HepG2 (cell line): ENCODE results near the gene KCNMB2. TPM values are rescaled to one million over a fixed set of nuclear protein-coding genes. Genes with fewer than 3 reads are reported as not detected.

ENCODE experiments used
- ATAC-seq: fragments of 200-7000 bp; cut with Tn5 transposase; 3 replicates; pipeline ENCODE4 v1.9.1; 2020; ENCODE audit warnings: mild to moderate bottlenecking, moderate library complexity
- BruUV-seq: library from RNA; stranded (reverse); fragments of 400-500 nt; replicated peaks from 2 replicates; lab custom pipeline; 2021; lab: Mats Ljungman, UMichigan
- CTCF ChIA-PET: fragments of 300-600 bp; formaldehyde crosslinking; extraction: SDS; loops from one replicate; lab custom pipeline; 2021; ENCODE audit warnings: low total read pairs, inconsistent platforms, low intra/inter-chr PET ratio; lab: Yijun Ruan, JAX
- POLR2A ChIA-PET: fragments of 350-600 bp; sonication (Branson Sonifier 250); formaldehyde crosslinking; loops from one replicate; lab custom pipeline; 2020; ENCODE audit warnings: antibody characterized with exemption, inconsistent platforms; lab: Yijun Ruan, JAX
- DNase-seq: peaks from one replicate; pipeline ENCODE4 v3.0.0-alpha.2; 2015; ENCODE audit warnings: low spot score
- FAIRE-seq: peaks from 3 replicates; lab custom pipeline; 2011; peaks lifted over from hg19 to GRCh38; lab: Jason Lieb, UNC
- H2AFZ ChIP-seq: one replicate; pipeline ENCODE4 v1.6.1; 2011; ENCODE audit warnings: low read length, inconsistent platforms
- H3K27ac ChIP-seq: fragments of 300-600 bp; 3 replicates; pipeline ENCODE4 v1.8.0; 2011; ENCODE audit warnings: mixed run types, mild to moderate bottlenecking, mixed read lengths, low read length, inconsistent platforms; ENCODE audit not compliant: insufficient read depth; ENCODE audit errors: extremely low read length
- H3K27me3 ChIP-seq, 2 experiments: fragments of 200-600 bp in 1 of 2; 2 replicates in 1 of 2; 3 replicates in 1 of 2; pipeline versions ENCODE4 v1.6.0 to v1.8.0; 2011; ENCODE audit warnings: low read length in 2 of 2, mild to moderate bottlenecking in 2 of 2, moderate library complexity in 2 of 2, inconsistent platforms in 1 of 2; ENCODE audit not compliant: insufficient read depth in 2 of 2, control insufficient read depth in 1 of 2
- H3K36me3 ChIP-seq, 2 experiments: fragments of 200-600 bp in 1 of 2; replicated peaks in 1 of 2; 2 replicates in 1 of 2; 3 replicates in 1 of 2; pipeline versions ENCODE4 v1.5.1 to v1.8.0; 2011; ENCODE audit warnings: low read length in 2 of 2, inconsistent platforms in 1 of 2; ENCODE audit not compliant: insufficient read depth in 2 of 2, control insufficient read depth in 1 of 2
- H3K4me1 ChIP-seq: 2 replicates; pipeline ENCODE4 v1.5.1; 2012; ENCODE audit warnings: low read length, inconsistent platforms; ENCODE audit not compliant: insufficient read depth
- H3K4me2 ChIP-seq: 2 replicates; pipeline ENCODE4 v1.6.0; 2011; ENCODE audit warnings: low read depth, low read length, inconsistent platforms
- H3K4me3 ChIP-seq, 3 experiments: fragments of 200-600 bp in 1 of 3; sonication (generic), shearing (Covaris generic) in 1 of 3; replicated peaks in 1 of 3; 2 replicates each; pipeline ENCODE4 v1.5.1; 2011 to 2016; ENCODE audit warnings: low read length in 3 of 3, inconsistent platforms in 2 of 3, low read depth in 2 of 3, mild to moderate bottlenecking in 2 of 3, control low read depth in 1 of 3, mixed read lengths in 1 of 3; ENCODE audit not compliant: insufficient read depth in 1 of 3
- H3K79me2 ChIP-seq: one replicate; pipeline ENCODE4 v1.6.1; 2011; ENCODE audit warnings: low read length, inconsistent platforms; ENCODE audit not compliant: insufficient read depth
- H3K9ac ChIP-seq: 2 replicates; pipeline ENCODE4 v1.6.0; 2011; ENCODE audit warnings: mild to moderate bottlenecking, low read depth, low read length, inconsistent platforms; ENCODE audit not compliant: insufficient read depth
- H3K9me3 ChIP-seq: 2 replicates; pipeline ENCODE4 v1.5.1; 2012; ENCODE audit warnings: mild to moderate bottlenecking, low read length
- H4K20me1 ChIP-seq: 2 replicates; pipeline ENCODE4 v1.6.0; 2011; ENCODE audit warnings: inconsistent platforms, mild to moderate bottlenecking, low read length, moderate library complexity; ENCODE audit not compliant: insufficient read depth
- CAMTA2 ChIP-seq: sonication (generic); formaldehyde crosslinking; IDR thresholded peaks from 2 replicates; pipeline ENCODE4 v1.4.0; 2020; ENCODE audit warnings: mild to moderate bottlenecking, missing genetic modification reagents, borderline replicate concordance
- EEA1 ChIP-seq: sonication (generic); formaldehyde crosslinking; IDR thresholded peaks from 2 replicates; pipeline ENCODE4 v1.5.1; 2020; ENCODE audit warnings: mild to moderate bottlenecking, missing genetic modification reagents, borderline replicate concordance
- ONECUT2 ChIP-seq: sonication (generic); formaldehyde crosslinking; IDR thresholded peaks from 2 replicates; pipeline ENCODE4 v1.4.0; 2020; ENCODE audit warnings: missing genetic modification reagents
- PAF1 ChIP-seq: IDR thresholded peaks from 2 replicates; pipeline ENCODE4 v1.6.1; 2016; ENCODE audit warnings: missing genetic modification reagents, missing compliant biosample characterization
- RELA ChIP-seq: sonication (generic); formaldehyde crosslinking; IDR thresholded peaks from 2 replicates; pipeline ENCODE4 v1.4.0; 2020; ENCODE audit warnings: missing genetic modification reagents
- TEAD3 ChIP-seq: optimal IDR thresholded peaks from 2 replicates; pipeline ENCODE3; 2016; ENCODE audit warnings: borderline replicate concordance
- ZFP36L2 ChIP-seq: sonication (generic); formaldehyde crosslinking; IDR thresholded peaks from 2 replicates; pipeline ENCODE4 v1.4.0; 2020; ENCODE audit warnings: missing genetic modification reagents
- ZGPAT ChIP-seq: IDR thresholded peaks from 2 replicates; pipeline ENCODE4 v1.6.1; 2016; ENCODE audit warnings: mild to moderate bottlenecking
- ZNF317 ChIP-seq: sonication (generic); formaldehyde crosslinking; IDR thresholded peaks from 2 replicates; pipeline ENCODE4 v1.5.0; 2020; ENCODE audit warnings: mild to moderate bottlenecking, missing genetic modification reagents
- ZNF580 ChIP-seq: IDR thresholded peaks from 2 replicates; pipeline ENCODE4 v1.6.1; 2016; ENCODE audit warnings: low read depth, borderline replicate concordance
- WGBS: methylation state at CpG from one replicate; pipeline ENCODE4 v1.1.6; 2017; ENCODE audit warnings: low lambda C conversion rate; 5-methylcytosine and 5-hydroxymethylcytosine counted together
- in situ Hi-C: cut with HindIII; loops from 2 replicates; pipeline ENCODE4 v1.10.0; 2017; ENCODE audit warnings: low pct_unique_long_range_greater_than_20kb; ENCODE audit not compliant: extremely low pct_ligation_motif_present
- intact Hi-C: fragments of 100-400 bp; cut with micrococcal nuclease; formaldehyde crosslinking; loops from one replicate; pipeline ENCODE4 v1.10.0; 2022; ENCODE audit not compliant: unreplicated experiment
- polyA plus RNA-seq, 8 experiments: library from polyadenylated mRNA; depleted of rRNA in 3 of 8; stranded (reverse) in 7 of 8; unstranded in 1 of 8; fragments of >200 nt; fragmentation: Illumina TruSeq in 4 of 8; extraction: Trizol in 4 of 8; gene quantifications; 2 replicates each; pipeline versions ENCODE4 v1.2.1 to v1.2.3, GENCODE V29; 2011 to 2016; ENCODE audit warnings: low read depth in 4 of 8, missing spikeins in 1 of 8, mixed read lengths in 1 of 8; ENCODE audit not compliant: insufficient read depth in 1 of 8
- total RNA-seq, 5 experiments: library from RNA; depleted of rRNA; stranded (reverse); fragments of >200 nt; fragmentation: Illumina TruSeq; extraction: Trizol; gene quantifications; 2 replicates each; pipeline ENCODE4 v1.2.3, GENCODE V29; 2016; ENCODE audit warnings: low read depth in 1 of 5
- TF ChIP-seq, protein P1 (sequence below): sonication (generic); formaldehyde crosslinking; IDR thresholded peaks from 2 replicates; pipeline ENCODE4 v1.5.1; 2020; ENCODE audit warnings: mild to moderate bottlenecking, missing genetic modification reagents
- TF ChIP-seq, protein P2 (sequence below): IDR thresholded peaks from 2 replicates; pipeline ENCODE4 v1.6.1; 2012; ENCODE audit warnings: low read depth, low read length, improper control_type of control experiment

The KCNMB2 gene
- total and polyA plus RNA-seq, 2 of the 13 experiments (the other 11 are each of a cell fraction or from before 2014, with no cell fraction given): not detected

DNA sequence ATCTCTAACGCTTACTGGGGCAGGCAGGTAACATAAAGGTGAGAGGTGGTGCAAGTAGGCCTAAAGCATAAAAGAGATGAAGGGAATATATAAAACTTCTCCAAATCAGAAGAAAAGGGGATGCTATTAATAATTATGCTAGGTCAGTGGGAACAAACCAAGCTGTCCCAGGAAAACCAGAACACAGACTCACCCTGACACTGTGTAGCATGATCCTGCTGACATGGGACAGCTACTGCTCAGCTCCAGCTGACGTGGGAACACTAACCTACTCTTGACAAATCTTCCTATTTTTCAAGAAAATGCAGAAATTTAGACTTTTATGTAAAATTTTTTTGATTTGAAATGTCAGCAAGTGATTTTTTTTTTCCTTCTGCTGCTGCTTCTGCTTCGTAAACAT, 203.5 kb downstream of the KCNMB2 start:
- H2AFZ ChIP-seq: no peak overlapping the region
- DNase-seq (no peak), FAIRE-seq (no peak), ATAC-seq (no peak)
- no peaks in the 10 kb centered on the region for H3K9me3 ChIP-seq
- CTCF ChIA-PET: no interaction called here
- H3K27me3 ChIP-seq: no peaks in the 10 kb centered on the region
- H3K9ac ChIP-seq: no peak overlapping the region
- H4K20me1 ChIP-seq: no peaks in the 10 kb centered on the region
- no peaks in the 10 kb centered on the region for H3K4me1 ChIP-seq
- H3K27ac ChIP-seq: no peak overlapping the region
- intact Hi-C loops (no loop called here), in situ Hi-C loops (no loop called here)
- WGBS: 3% methylated on average over 3 of the region's 3 CpGs
- POLR2A ChIA-PET: no interaction called here
- no TSS peak for BruUV-seq
- no peaks in the 10 kb centered on the region for H3K36me3 ChIP-seq
- no peaks in the 10 kb centered on the region for H3K79me2 ChIP-seq
- no peak overlapping the region for H3K4me2 ChIP-seq
- TF ChIP-seq RELA (CRISPR knock-in tag): no peak
- no peak for TF ChIP-seq ZNF580 (CRISPR knock-in tag)
- TF ChIP-seq EEA1 (CRISPR knock-in tag): no peak
- TF ChIP-seq ZNF317 (CRISPR knock-in tag): no peak
- no peak for TF ChIP-seq PAF1 (CRISPR knock-in tag)
- no peak for TF ChIP-seq ZGPAT (CRISPR knock-in tag)
- TF ChIP-seq CAMTA2 (CRISPR knock-in tag): no peak
- TF ChIP-seq, protein P1, sequence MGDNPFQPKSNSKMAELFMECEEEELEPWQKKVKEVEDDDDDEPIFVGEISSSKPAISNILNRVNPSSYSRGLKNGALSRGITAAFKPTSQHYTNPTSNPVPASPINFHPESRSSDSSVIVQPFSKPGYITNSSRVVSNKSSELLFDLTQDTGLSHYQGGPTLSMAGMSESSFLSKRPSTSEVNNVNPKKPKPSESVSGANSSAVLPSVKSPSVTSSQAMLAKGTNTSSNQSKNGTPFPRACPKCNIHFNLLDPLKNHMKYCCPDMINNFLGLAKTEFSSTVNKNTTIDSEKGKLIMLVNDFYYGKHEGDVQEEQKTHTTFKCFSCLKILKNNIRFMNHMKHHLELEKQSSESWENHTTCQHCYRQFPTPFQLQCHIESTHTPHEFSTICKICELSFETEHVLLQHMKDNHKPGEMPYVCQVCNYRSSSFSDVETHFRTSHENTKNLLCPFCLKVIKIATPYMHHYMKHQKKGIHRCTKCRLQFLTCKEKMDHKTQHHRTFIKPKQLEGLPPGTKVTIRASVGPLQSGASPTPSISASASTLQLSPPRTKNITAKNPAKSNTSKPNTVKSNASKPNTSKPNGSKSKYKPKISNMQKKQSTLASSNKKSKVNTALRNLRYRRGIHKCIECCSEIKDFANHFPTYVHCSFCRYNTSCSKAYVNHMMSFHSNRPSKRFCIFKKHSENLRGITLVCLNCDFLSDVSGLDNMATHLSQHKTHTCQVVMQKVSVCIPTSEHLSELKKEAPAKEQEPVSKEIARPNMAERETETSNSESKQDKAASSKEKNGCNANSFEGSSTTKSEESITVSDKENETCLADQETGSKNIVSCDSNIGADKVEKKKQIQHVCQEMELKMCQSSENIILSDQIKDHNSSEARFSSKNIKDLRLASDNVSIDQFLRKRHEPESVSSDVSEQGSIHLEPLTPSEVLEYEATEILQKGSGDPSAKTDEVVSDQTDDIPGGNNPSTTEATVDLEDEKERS (CRISPR knock-in tag): no peak
- TF ChIP-seq, protein P2, sequence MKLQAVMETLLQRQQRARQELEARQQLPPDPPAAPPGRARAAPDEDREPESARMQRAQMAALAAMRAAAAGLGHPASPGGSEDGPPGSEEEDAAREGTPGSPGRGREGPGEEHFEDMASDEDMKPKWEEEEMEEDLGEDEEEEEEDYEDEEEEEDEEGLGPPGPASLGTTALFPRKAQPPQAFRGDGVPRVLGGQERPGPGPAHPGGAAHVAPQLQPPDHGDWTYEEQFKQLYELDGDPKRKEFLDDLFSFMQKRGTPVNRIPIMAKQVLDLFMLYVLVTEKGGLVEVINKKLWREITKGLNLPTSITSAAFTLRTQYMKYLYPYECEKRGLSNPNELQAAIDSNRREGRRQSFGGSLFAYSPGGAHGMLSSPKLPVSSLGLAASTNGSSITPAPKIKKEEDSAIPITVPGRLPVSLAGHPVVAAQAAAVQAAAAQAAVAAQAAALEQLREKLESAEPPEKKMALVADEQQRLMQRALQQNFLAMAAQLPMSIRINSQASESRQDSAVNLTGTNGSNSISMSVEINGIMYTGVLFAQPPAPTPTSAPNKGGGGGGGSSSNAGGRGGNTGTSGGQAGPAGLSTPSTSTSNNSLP: no peak
- TF ChIP-seq TEAD3: no peak
- no peak for TF ChIP-seq ONECUT2 (CRISPR knock-in tag)
- no peak for TF ChIP-seq ZFP36L2
- no peak overlapping the region for H3K4me3 ChIP-seq
